ENCODE results near the gene AP3M1.

Gene AP3M1

GRCh38 chr10:74118804-74119203 lies 31.8 kb downstream of the AP3M1 start:
- TF ChIP-seq ZNF565 (CRISPR knock-in tag; conservative IDR thresholded peaks at IDR 0.05; ENCODE audit: low read depth) (no peak), ZC3H10 (CRISPR knock-in tag; IDR thresholded peaks at IDR 0.05) (no peak), ARNTL (CRISPR knock-in tag; IDR thresholded peaks at IDR 0.05; ENCODE audit: borderline replicate concordance, low read depth) (no peak), ZNF8 (CRISPR knock-in tag; IDR thresholded peaks at IDR 0.05) (no peak), OSR1 (CRISPR knock-in tag; IDR thresholded peaks at IDR 0.05) (no peak), ZNF70 (CRISPR knock-in tag; IDR thresholded peaks at IDR 0.05) (no peak), CSDC2 (CRISPR knock-in tag; IDR thresholded peaks at IDR 0.05) (no peak), POU6F1 (CRISPR knock-in tag; IDR thresholded peaks at IDR 0.05; ENCODE audit: borderline replicate concordance, low read depth) (no peak), ZFP3 (CRISPR knock-in tag; IDR thresholded peaks at IDR 0.05) (no peak), ESRRG (CRISPR knock-in tag; IDR thresholded peaks at IDR 0.05) (no peak), TSHZ2 (CRISPR knock-in tag; IDR thresholded peaks at IDR 0.05) (no peak), GLIS3 (CRISPR knock-in tag; IDR thresholded peaks at IDR 0.05) (no peak), RARB (CRISPR knock-in tag; IDR thresholded peaks at IDR 0.05) (no peak), TCF4 (CRISPR knock-in tag; IDR thresholded peaks at IDR 0.05; ENCODE audit: borderline replicate concordance) (no peak), CSRNP3 (CRISPR knock-in tag; IDR thresholded peaks at IDR 0.05) (no peak), TOX (CRISPR knock-in tag; IDR thresholded peaks at IDR 0.05; ENCODE audit: borderline replicate concordance) (no peak), ZFP30 (CRISPR knock-in tag; IDR thresholded peaks at IDR 0.05) (no peak)
- peak; percentile 30 for ATAC-seq

GRCh38 chr10:74117738-74118137 lies 32.9 kb downstream of the AP3M1 start:
- TF ChIP-seq CSRNP3 (CRISPR knock-in tag; IDR thresholded peaks at IDR 0.05) (no peak), SNAI2 (CRISPR knock-in tag; IDR thresholded peaks at IDR 0.05) (no peak), ZNF8 (CRISPR knock-in tag; IDR thresholded peaks at IDR 0.05) (no peak), OSR1 (CRISPR knock-in tag; IDR thresholded peaks at IDR 0.05) (no peak), POU6F1 (CRISPR knock-in tag; IDR thresholded peaks at IDR 0.05; ENCODE audit: borderline replicate concordance, low read depth) (no peak), ISL1 (CRISPR knock-in tag; IDR thresholded peaks at IDR 0.05) (no peak), RARB (CRISPR knock-in tag; IDR thresholded peaks at IDR 0.05) (no peak), ZFP30 (CRISPR knock-in tag; IDR thresholded peaks at IDR 0.05) (no peak), PPARA (CRISPR knock-in tag; IDR thresholded peaks at IDR 0.05; ENCODE audit: borderline replicate concordance) (no peak), CREB5 (CRISPR knock-in tag; IDR thresholded peaks at IDR 0.05; ENCODE audit: low read depth) (no peak), ZFP3 (CRISPR knock-in tag; IDR thresholded peaks at IDR 0.05) (no peak), ZNF565 (CRISPR knock-in tag; conservative IDR thresholded peaks at IDR 0.05; ENCODE audit: low read depth) (no peak)
- no peak; the same call in 2 of the 3 replicates for ATAC-seq
